ENCODE measurements around the gene NSMCE1.
"Not testable (repeated sequence)": the region's sequence is repeated elsewhere in the genome, so short reads cannot be mapped to it uniquely, and the experiment has no call there.

The NSMCE1 gene

DNA sequence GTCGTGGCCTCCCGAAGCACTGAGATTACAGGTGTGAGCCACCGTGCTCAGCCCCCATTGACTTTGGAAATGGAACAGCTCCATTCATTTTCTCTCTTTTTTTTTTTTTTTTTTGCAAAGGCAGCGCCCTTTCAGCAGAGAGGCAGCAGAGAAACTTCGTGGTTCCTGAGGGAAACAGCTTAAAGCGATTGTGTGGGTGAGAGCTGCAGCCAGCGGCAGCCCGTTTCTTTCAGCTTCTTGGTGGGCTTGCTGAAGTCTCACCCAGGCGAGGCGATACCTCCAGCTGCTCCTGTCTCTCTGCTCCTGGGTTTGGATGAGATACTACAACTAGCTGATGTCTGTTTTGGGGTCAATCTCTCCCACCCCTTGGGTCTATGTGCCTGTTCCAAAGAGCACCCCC, 57.5 kb downstream of the NSMCE1 start:
- no peak for DNase-seq

DNA sequence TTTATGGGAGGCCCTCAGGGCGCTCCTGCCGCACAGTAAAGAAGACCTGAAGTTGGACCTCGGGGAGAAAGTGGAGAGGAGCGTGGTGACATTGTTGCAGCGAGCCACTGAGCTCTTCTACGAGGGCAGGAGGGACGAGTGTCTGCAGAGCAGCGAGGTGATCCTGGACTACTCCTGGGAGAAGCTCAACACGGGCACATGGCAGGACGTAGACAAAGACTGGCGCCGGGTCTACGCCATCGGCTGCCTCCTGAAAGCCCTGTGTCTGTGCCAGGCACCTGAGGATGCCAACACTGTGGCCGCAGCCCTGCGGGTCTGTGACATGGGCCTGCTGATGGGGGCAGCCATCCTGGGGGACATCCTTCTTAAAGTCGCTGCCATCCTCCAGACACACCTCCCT, 58.4 kb downstream of the NSMCE1 start:
- no peak for DNase-seq

DNA sequence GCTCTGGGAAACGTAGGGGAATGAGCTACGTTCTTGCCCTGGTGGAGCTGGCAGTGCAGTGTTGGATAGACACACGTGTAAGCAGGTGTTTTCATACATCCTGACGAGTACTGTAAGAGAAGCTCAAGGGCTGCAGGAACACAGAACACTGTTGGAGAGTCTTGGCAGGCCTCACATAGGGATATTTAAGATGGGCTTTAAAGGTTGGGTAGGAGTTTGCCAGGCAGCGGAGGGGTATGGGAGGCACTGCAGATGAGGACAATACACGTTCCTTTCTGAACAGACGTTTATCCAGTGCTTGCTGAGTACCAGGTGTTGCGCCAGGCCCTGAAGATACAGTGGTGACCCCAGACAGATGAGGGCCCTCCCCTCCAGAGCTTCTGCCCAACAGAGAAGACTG, 59.0 kb downstream of the NSMCE1 start:
- no peak for DNase-seq

DNA sequence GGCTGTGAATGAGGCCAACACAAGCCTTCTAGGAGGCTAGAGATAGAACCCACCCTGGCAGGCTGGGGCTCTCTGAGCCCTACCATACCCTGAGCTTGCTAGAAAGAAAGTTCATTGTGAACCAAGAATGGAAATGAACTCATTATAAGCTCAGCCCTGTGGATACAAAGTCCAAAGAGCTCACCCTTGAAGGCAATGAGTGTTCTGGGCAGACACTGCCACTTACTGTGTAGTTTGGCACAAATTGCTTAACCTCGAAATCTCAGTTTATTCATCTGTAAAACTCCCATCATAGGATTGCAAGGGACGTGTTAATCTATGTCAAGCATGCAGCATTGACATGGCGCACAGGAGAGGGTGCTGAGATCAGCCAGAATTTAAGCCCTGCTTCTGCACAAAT, 59.8 kb downstream of the NSMCE1 start:
- no peak for DNase-seq

DNA sequence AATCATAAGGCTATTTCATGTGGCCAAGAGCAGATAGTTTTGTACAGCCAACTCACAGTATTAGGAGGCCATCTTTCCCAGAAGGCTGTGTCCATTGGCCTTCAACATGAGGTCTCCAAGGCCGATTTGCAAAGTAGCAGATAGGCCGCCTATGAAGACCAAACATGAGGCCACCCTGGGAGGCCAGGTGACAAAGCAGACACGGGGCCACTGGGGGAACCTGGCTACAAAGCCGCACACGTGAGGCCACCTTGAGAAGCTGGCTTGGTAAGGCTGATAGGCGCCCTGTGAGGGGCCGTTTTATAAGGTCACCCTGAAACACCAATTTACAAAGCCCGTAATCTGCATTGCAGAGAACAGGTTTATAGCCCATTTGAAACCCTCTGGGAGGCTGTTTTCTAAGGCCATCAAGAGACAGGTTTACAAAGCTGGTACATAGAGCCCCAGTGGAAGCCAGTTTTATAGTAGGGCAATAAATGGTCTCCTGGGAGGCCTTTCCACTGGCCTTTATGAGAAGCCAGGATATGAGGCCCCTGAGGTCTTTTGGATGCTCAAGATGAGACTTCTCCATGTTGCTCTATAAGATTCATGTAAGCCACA, 60.4 kb downstream of the NSMCE1 start:
- DNase-seq: no peak

DNA sequence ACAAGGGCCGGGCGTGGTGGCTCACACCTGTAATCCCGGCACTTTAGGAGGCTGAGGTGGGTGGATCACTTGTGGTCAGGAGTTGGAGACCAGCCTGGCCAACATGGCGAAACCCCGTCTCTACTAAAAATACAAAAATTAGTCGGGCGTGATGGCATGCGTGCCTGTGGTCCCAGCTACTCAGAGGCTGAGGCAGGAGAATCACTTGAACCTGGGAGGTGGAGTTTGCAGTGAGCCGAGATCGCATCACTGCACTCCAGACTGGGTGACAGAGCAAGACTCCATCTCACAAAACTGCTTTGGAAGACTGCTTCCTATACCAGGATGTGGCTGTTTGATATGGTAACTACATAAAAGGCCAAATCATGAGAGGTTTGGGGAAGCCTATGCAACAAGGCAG, 61.5 kb downstream of the NSMCE1 start:
- DNase-seq: not testable (repeated sequence)

DNA sequence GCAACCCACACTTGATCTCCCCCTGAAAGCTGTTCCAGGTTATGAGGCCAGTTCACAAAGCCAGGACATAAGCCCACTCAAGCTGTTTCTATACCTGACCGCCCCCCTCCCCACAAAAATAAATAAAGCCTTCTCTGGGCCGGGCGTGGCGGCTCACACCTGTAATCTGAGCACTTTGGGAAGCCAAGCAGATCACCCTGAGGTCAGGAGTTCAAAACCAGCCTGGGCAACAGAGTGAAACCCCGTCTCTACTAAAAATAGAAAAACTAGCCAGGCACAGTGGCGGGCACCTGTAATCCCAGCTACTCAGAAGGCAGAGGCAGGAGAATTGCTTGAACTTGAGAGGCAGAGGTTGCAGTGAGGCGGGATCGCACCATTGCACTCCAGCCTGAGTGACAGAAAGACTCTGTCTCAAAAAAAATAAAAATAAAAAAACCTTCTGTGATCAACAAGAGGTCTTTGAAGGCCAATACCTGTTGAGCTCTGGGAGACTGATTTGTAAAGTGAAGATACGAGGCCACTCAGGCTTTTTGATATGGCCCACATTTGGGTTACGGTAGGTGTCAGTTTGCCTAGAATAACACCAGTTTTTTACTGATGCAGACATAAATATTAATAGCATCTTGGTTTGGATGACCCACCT, 63.0 kb downstream of the NSMCE1 start:
- DNase-seq: no peak

DNA sequence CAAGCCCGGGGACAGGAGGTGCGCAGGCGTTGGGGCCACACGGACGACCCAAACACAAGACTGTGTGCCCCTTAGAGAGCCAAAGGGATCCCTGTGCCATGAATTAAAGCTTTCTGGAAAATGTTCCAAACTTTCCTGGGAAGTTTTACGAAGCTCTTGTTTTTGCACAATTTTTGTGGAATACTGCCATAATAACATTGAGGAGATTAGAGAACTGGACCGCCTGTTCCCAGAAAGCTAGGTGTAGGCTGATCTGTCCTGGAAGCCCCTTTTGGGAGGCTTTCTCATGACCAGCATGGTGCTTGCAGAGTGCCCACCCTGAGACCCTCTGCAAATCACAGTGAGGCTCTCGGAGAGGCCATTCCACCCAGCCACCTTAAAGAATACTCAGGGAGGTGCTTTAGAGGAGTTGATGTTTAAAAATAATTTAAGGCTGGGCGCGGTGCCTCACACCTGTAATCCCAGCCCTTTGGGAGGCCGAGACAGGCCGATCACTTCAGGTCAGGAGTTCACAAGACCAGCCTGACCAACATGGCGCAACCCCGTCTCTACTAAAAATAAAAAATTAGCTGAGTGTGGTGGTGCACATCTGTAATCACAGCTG, 64.2 kb downstream of the NSMCE1 start:
- DNase-seq: peak in 1 of 2 donors; percentile 1

DNA sequence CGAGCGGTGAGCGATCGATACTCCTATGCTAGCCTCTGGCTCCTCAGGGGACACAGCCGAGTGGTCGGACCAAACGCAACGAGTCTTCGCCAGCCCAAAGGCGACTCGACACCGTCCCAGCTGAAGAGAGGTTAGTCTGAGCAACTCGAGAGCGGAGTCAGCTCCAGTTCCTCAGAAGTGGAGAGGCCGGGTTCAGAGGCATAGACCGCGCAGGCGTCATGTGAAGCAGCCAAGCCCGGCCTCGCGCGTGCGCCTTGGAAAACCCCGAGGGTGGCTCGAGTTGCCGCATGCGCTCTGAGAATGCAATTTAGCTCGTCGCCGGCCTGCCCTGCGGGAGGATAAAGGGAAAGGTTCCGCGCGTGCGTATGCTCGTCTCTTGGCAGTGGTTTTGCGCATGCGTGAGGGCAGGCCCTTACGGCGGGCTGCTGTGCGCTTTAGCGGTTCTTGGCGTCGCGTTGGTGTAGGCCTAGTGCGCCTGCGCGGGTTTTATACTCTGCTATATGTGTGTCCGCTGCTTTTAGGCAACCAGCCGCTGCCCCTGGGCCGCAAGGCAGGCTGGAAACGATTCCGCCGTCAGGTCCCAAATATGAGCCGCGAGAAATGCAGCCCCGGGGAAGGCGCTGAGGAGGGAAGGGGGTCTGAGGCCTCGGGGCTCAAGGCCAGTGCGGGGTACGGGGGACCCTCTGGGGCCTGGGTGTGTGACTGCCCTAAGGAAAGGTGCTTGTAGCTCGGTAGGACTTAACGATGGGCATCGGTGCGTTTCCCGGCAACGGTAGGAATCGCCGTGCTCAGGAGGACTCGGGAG, 64.9 kb downstream of the NSMCE1 start, which contains the start of gene KDM8:
KDM8 (plus strand) TSS at position 20 of the 805 bp plus-strand sequence. CDS start 6,598 bp downstream, outside the sequence.
- DNase-seq: peak; percentile 99

DNA sequence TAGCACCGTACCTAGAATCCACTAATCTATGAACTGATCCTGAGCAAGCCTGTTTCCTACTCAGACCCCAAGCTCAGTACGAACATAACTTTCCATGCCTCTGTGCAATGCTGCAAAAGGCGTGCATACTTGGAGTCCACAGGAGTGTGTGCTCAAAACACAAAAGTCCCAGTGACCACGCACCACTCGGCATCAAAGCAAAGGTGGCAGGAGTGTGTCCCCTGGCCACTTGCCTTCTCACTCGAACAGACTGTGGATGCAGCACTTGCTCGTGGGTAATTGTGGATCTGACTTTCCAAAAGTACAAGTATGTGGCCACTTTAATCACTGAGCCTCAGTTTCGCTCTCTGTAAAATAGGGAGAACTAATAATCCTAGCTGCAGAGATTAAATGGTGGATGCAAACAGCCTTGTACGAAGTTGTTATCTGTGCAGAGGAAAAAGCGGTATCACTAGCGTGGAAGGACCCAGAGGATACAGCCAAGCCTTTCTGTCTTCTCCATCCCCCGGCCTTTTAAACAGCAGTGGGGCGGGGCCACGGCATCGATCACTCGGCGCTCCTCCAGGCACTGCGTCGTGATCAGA, 65.6 kb downstream of the NSMCE1 start:
- DNase-seq: peak in 1 of 2 donors; percentile 88

DNA sequence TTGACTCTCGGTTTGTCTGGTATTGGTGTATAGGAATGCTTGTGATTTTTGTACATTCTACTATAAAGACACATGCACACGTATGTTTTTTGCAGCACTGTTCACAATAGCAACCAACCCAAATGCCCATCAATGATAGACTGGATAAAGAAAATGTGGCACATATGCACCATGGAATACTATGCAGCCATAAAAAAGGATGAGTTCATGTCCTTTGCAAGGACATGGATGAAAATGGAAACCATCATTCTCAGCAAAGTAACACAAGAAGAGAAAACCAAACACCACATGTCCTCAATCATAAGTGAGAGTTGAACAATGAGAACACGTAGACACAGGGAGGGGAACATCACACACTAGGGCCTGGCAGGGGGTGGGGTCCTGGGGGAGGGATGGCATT, 67.7 kb downstream of the NSMCE1 start:
- not testable (repeated sequence) for DNase-seq

DNA sequence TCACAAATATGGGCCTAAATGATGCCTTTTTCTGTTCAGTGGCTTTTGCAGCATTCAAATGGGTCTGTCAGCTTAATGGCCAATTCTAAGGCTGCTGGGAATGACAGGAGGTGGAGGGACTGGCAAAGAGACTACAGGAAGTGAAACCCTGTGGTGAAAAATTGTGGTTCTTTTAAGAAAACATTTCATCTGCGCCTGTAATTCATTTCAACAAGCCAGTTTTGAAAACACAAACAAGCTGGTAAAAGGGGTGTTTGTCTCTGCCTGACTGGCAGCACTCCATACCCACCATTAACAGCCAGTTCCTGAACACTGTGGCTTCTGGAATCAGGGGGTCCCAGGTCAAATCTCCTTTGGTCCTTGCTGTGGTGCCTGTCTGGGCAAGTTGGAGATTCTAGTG, 68.8 kb downstream of the NSMCE1 start:
- DNase-seq: peak; percentile 62 to 71

DNA sequence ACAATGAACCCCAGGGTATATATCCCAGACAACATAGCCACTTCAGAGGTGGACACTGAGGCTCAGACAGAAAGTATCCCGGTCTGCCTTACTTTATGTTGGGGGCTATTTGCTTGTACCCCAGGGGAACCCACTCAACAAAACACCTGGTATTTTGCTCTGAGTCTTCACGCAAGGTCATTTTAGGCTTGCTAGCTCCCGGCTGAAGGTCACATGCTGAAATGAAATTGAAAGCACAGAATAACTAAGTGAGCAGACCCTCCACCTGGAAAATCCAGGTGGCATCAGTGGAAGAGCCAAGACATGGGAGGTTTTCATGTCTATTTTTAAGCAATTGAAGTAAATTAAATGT, 69.4 kb downstream of the NSMCE1 start:
- DNase-seq: no peak

DNA sequence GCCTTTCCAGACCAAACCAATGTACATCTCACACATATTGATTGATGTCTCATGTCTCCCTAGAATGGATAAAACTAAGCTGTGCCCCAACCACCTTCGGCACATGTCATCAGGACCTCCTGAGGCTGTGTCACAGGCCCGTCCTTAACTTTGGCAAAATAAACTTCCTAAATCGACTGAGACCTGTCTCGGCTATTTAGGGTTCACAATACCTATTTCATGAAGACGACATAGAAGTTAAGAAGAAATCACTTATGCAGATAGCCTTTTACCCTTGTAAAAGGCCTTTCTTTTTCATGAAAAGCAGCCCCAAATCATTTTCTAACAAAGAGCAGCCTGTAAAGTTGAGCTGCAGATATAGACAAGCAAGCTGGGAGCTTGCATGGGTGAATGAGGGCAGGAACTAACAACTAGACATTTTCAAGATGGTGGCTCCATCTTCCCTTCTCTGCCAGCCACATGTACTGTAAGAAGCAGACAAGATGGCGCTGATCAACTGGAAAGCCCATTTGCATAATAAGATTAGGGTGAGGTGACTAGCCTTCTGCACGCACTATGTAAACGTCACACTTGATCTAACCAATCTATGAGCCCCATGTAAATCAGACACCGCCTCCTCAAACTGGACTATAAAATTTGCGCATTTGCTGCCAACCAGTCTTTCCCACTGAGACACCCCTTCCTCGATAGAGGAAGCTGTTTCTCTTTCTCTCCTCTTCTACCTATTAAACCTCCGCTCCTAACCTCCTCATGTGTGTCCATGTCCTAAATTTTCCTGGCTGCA, 69.9 kb downstream of the NSMCE1 start:
- no peak for DNase-seq

DNA sequence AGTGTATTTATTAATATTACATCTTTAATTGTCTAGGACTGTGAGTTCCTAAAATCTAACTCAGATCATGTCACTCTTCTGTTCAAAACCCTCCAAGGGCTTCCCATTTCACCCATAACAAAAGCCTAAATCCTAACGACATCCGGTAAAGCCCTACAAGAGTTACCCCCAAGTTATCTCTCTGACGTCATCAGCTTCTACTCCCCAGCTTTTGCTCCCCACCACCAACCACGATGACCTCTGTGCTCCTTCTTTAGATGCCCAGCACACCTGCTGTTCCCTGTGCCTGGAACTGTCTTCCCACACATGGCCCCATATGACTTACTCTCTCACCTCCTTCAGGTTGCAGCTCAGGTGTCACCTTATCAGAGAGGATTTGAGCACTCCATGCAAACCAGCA, 71.6 kb downstream of the NSMCE1 start:
- DNase-seq: no peak

DNA sequence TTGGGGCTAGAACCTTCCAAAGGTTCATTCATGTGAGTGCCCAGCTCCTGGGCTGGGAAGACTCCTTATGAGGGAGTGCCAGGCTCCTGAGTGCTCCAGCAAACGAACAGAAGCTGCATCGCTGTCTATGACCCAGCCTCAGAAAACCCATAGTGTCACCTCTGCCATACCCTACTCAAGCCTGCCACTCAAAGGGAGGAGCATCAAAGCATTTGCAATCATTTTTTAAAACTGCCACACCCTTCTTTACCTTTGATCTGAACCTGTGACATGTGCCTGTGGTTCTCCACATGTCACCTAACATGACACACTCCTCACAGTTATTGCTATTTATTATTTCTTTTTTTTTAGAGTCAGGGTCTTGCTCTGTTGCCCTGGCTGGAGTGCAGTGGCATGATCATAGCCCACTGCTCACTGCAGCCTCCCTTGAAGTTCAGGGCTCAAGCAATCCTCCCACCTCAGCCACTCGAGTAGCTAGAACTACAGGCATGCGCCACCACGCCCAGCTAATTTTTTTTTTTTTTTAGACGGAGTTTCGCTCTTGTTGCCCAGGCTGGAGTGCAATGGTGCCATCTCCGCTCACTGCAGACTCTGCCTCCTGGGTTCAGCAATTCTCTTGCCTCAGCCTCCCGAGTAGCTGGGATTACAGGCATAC, 72.5 kb downstream of the NSMCE1 start:
- no peak for DNase-seq

DNA sequence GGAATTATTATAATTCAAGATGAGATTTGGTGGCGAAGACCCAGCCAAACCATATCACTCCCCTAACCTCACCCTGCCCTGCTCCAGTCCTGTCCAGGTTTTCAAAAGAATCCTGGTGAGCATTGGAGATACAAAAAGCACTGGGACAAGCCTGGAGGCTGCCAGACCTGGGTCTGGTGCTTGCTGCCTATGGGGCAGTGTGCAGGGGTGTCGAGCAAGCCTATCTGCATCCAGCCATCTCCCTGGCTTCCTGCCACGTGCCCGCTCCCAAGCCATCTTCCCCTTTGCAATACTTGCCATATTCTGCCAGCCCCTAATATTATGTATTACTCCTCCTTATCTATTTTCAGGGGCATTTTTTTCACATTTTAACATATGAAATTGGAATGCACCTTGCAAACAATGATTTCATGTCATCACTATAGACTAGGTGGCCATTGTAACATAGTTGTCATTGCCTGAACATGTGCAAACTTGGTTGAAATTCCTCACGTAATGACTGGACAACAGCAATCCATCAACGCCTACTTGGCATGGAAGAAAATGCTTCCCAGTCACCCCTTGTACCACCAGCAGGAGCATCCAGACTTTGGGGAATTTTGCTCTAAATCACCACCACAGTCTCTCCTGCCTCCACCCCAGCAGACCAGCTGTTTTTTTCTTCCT, 73.4 kb downstream of the NSMCE1 start:
- DNase-seq: no peak

DNA sequence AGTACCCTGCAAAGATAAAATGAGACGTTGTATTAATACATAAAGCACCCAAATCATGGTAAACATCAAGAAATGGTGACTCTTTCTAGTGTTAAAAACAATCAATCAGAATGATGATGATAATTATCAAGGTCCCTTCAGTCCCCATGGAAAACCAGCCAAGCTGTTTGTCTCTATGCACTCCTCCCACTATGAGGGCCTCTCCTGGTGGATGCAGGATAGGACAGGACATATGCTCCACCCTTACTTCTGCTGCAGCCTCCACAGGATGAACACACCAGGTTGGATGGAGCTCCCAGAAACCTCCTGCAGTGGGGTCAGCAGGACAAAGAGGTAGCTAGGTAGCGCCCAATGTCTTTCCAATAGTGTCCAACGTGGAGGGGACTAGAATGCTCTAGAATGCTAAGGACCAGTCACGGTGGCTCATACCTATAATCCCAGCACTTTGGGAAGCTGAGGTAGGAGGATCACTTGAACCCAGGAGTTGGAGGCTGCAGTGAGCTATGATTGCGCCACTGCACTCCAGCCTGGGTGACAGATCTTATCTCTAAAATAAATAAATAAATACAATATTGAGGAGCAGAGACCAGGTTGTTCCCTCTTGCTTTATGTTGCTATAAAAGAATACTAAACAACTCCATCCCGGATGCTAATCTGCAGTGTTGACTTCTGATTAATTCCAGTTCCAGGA, 75.1 kb downstream of the NSMCE1 start:
- no peak for DNase-seq

DNA sequence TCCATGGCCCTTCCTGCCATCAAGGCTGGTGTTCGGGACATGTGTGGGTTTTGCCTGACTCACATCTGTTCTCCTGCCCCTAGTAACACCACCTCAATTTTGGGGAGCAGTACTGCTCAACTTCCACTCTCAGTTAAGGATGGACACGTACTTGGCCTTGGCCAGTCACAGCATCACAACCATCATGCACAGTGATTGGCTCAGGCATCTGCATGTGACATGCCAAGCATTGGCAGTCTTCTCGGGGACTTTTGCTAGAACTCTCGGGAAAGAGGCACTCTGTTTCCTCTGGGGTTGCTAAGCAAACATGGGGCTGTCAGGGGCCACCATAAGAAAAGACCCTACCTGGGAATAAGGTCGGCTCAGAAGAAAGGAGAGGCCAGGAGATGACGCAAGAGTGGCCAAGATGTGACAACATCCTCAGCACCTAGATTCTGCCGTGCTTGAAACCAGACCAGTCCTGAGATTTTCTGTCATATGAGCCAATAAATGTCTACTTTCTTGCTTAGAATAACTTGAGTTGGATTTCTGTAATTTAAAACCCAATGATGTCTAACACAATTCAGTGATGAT, 77.1 kb downstream of the NSMCE1 start:
- DNase-seq: no peak

DNA sequence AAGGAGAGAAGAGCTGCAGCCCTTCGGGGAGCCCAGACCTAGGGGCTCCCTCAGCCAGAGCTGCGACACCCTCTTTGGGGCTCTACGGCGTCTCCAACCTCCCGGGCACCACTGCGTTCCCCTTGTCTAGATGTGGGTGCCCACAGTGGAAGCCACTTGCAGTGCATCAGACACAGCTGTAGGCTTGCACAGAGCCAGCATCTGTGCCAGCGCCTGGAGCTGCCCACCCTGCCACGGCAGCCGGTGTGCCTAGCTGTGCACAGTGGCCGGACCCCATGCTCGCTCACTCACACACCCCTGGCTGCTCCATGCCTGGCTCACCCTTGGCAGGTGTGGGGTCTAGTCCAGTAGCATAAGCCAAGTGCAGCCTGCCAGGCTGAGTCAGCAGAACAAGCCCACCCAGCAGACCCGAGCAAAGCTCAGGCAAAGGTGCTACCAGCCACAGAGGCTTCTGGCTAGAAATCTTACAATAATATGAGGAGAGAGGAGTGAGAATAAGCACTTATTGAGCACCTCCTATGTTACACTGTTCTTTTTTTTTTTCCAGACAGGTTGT, 78.2 kb downstream of the NSMCE1 start:
- no peak for DNase-seq
